Esophagus squamous epithelium (tissue), 5 donors: ENCODE results near the gene ATP6V0C. TPM values are rescaled to one million over a fixed set of nuclear protein-coding genes. Genes with fewer than 3 reads are reported as not detected.
A peak's percentile ranks its signal among the peaks of the same experiment; 100 is the strongest.
"Not testable (repeated sequence)": the region's sequence is repeated elsewhere in the genome, so short reads cannot be mapped to it uniquely, and the experiment has no call there.

Experiments
- DNase-seq: peaks from one replicate; lab custom pipeline; 2025; lab: John Stamatoyannopoulos, UW
- H3K27ac ChIP-seq, 4 donors: fragments of 200-600 bp; sonication (generic); one replicate each; pipeline ENCODE4 v1.5.1; 2016 to 2019; ENCODE audit warnings: mild to moderate bottlenecking in 1 of 4
- H3K27me3 ChIP-seq, 4 donors: fragments of 200-600 bp; sonication (generic); 1 replicate in 3 of 4; 2 replicates in 1 of 4; pipeline versions ENCODE4 v1.5.1 to v1.6.0; 2017 to 2021; ENCODE audit warnings: antibody characterized with exemption in 1 of 4
- H3K36me3 ChIP-seq, 3 donors: fragments of 200-600 bp; sonication (generic); one replicate each; pipeline ENCODE4 v1.5.1; 2016 to 2019
- H3K4me1 ChIP-seq, 3 donors: fragments of 200-600 bp; sonication (generic); one replicate each; pipeline ENCODE4 v1.5.1; 2017 to 2019
- H3K4me3 ChIP-seq, 4 donors: fragments of 200-600 bp; sonication (generic); 1 replicate in 3 of 4; 2 replicates in 1 of 4; pipeline ENCODE4 v1.5.1; 2016 to 2019; ENCODE audit warnings: mild to moderate bottlenecking in 2 of 4, moderate library complexity in 1 of 4
- H3K9me3 ChIP-seq, 3 donors: fragments of 200-600 bp; sonication (generic); one replicate each; pipeline ENCODE4 v1.5.1; 2016 to 2019
- WGBS, 2 donors: methylation state at CpG; one replicate each; pipeline ENCODE4 v1.1.5; 2018; 5-methylcytosine and 5-hydroxymethylcytosine counted together
- intact Hi-C: fragments of 100-400 bp; cut with DNase I; formaldehyde crosslinking; loops from one replicate; pipeline ENCODE4 v1.15.0; 2022
- small RNA-seq, 4 donors: library from RNA; depleted of rRNA; stranded (forward); fragments of <200 nt; gene quantifications; one replicate each; pipeline ENCODE3, GENCODE V24; 2016
- total RNA-seq, 4 donors: library from RNA; depleted of rRNA; stranded (reverse); fragments of >200 nt; gene quantifications; one replicate each; pipeline ENCODE4 v1.1.0, GENCODE V29; 2016
- TF ChIP-seq, protein P1 (sequence below), 6 experiments: fragments of 450-650 bp in 4 of 6; fragments of 200-600 bp in 2 of 6; sonication (generic) in 2 of 6; IDR thresholded peaks; one replicate each; pipeline ENCODE4 v1.5.1; 2016 to 2019; ENCODE audit warnings: antibody characterized with exemption in 6 of 6, mild to moderate bottlenecking in 4 of 6, moderate library complexity in 4 of 6
- donor health status: DM: yes; HTN: yes; CAD: no.

The ATP6V0C gene
- total RNA-seq, 4 donors from 2014 or later, result 70.8 to 196 (median 125) TPM

DNA sequence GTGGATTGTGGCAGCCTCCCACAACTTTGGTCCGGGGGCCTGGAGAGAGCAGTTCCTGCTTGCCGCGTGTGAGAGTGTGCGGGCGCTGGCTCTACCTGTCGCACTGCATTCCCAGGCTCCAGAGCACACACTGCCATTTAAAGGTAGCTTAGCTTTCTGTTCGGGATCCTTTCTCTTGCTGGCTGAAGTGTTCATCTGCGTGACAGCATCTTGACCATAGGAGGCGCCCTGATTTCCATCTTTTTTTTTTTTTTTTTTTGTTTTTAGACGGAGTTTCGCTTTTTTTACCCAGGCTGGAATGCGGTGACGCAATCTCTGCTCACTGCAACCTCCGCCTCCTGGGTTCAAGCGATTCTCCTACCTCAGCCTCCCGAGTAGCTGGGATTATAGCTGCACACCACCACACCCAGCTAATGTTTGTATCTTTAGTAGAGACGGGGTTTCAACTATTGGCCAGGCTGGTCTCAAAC lies 37.7 kb downstream of the ATP6V0C start:
- TF ChIP-seq, protein P1, sequence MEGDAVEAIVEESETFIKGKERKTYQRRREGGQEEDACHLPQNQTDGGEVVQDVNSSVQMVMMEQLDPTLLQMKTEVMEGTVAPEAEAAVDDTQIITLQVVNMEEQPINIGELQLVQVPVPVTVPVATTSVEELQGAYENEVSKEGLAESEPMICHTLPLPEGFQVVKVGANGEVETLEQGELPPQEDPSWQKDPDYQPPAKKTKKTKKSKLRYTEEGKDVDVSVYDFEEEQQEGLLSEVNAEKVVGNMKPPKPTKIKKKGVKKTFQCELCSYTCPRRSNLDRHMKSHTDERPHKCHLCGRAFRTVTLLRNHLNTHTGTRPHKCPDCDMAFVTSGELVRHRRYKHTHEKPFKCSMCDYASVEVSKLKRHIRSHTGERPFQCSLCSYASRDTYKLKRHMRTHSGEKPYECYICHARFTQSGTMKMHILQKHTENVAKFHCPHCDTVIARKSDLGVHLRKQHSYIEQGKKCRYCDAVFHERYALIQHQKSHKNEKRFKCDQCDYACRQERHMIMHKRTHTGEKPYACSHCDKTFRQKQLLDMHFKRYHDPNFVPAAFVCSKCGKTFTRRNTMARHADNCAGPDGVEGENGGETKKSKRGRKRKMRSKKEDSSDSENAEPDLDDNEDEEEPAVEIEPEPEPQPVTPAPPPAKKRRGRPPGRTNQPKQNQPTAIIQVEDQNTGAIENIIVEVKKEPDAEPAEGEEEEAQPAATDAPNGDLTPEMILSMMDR (IDR thresholded peaks at IDR 0.05), result peak in 1 of 6 experiments; percentile 12
- H3K27ac ChIP-seq, H3K36me3 ChIP-seq, H3K27me3 ChIP-seq, H3K9me3 ChIP-seq, H3K4me1 ChIP-seq, intact Hi-C loops, H3K4me3 ChIP-seq, DNase-seq: not testable (repeated sequence)
- WGBS, 2 donors, result 39 to 58% methylated on average over 11 to 16 of the region's 17 CpGs

DNA sequence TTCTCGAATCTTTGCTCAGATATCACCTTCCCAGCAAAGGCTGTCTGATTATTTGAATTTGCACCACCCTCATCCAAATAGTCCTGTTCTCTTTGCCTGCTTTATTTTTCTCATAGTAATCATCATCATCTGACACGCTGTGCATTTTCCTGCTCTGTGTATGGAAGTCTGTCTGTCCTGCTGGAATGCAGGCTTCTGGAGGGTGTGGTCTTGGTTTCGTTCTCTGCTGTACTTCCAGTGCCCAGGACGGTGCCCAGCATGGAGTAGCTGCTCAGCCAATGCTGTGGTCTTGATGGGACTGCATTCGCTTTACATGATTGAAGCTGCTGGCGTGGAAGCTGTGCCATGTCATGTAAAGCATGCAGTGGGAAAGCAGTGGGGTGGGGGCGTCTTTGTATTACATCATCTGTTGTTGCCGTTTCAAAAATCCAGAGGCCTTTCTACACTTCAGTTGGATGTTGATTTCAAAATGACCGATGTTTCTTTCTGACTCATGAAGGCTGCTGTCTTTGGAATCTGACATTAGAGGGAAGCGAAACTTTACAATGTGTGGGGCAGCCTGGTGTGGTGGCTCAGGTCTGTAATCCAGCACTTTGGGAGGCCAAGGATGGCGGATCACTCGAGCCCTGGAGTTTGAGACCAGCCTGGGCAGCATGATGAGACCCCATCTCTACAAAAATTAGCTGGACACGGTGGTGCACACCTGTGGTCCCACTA lies 41.1 kb downstream of the ATP6V0C start:
- WGBS, 2 donors, result no CpG with 5 or more reads among the region's 13 CpGs

DNA sequence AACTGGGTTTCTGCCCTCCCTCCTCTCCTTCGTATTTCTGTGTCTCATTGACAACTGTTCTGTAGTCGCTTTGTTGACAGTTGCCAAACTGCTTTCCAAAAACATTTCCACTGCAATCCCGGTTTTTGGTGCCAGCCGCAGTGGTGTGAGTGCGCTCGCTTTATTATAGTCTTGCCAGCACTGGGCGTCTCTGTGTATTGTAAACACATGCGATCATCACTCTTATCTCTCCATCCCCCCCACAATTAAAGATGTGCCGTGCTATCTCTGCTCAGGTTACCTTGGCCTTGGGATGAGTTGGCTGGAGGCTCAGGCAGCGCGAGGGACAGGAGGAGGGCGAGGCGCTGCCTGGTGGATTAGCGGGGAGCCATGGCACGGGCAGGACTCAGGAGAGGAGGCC lies 43.4 kb downstream of the ATP6V0C start:
- H3K4me1 ChIP-seq, DNase-seq, intact Hi-C loops, H3K9me3 ChIP-seq, H3K27me3 ChIP-seq, H3K36me3 ChIP-seq, H3K27ac ChIP-seq, H3K4me3 ChIP-seq: not testable (repeated sequence)
- no CpG with 5 or more reads among the region's 15 CpGs for WGBS, 2 donors

More for the DNA sequence above, 41.1 kb downstream of the ATP6V0C start:
- H3K36me3 ChIP-seq, H3K4me3 ChIP-seq, DNase-seq, H3K9me3 ChIP-seq, H3K27ac ChIP-seq, H3K4me1 ChIP-seq, H3K27me3 ChIP-seq, intact Hi-C loops: not testable (repeated sequence)

DNA sequence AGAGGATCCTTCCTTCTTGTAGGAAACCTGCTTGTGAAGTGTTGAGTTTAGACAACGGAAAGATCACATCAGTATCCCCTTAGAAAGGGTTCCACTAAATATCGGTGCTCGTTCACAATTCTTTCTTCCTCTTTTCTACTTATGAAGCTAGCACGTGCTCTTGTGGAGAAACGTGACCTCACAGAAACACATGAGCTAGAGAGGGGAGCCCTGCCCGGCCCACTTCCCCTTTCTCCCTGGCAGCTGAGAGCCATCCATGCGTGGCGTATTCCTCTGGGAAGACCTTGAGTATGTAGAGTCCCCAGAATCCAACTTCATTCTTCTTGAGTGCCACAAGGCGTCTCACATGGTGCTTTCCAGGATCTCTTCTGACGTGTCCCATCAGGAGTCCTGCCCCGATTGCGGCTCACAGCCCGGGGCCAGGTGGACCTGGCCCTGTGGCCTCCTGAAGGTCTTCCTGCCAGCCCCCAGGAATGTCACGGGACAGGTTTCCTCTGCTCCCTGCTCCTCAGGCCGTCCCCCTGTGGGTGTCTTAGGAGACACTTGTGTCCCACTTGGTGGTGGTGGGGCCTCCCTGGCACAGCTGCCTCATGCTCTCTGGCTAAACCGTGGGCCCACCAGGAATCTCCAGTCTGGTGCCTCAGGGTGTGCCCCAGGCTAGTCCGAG lies 46.5 kb downstream of the ATP6V0C start:
- H3K27me3 ChIP-seq, H3K27ac ChIP-seq, H3K36me3 ChIP-seq, intact Hi-C loops, H3K9me3 ChIP-seq, H3K4me1 ChIP-seq, H3K4me3 ChIP-seq, DNase-seq: not testable (repeated sequence)
- 71 to 75% methylated on average over 5 to 7 of the region's 17 CpGs for WGBS, 2 donors

DNA sequence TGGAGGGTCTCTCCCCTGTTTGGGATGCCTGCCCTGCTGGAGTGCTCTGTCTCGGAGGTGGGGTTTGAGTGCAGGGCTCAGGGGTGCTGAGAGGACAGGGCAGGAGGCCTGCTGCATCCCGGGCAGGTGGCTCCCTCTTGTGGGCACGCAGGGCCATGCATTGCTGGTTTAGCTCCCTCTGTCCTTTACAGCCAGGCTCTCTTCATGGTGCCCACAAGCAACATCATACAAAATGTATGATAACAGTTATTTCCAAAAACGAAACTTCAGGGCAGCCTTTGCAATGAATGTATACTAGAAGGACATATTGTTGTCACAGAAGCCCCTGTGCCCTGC lies 47.0 kb downstream of the ATP6V0C start:
- WGBS, 2 donors, result no CpG with 5 or more reads among the region's 4 CpGs
- H3K9me3 ChIP-seq, H3K4me3 ChIP-seq, H3K4me1 ChIP-seq, intact Hi-C loops, H3K27ac ChIP-seq, DNase-seq, H3K27me3 ChIP-seq, H3K36me3 ChIP-seq: not testable (repeated sequence)
- TF ChIP-seq, protein P1 (IDR thresholded peaks at IDR 0.05), result peak in 1 of 6 experiments; percentile 40

- H3K4me1 ChIP-seq, H3K36me3 ChIP-seq, DNase-seq, H3K27me3 ChIP-seq, intact Hi-C loops, H3K4me3 ChIP-seq, H3K27ac ChIP-seq, H3K9me3 ChIP-seq: not testable (repeated sequence)
- WGBS, 2 donors, result no CpG with 5 or more reads among the region's 6 CpGs
Measured at GRCh38 chr16:2567506-2567905, 53.8 kb downstream of the ATP6V0C start.

DNA sequence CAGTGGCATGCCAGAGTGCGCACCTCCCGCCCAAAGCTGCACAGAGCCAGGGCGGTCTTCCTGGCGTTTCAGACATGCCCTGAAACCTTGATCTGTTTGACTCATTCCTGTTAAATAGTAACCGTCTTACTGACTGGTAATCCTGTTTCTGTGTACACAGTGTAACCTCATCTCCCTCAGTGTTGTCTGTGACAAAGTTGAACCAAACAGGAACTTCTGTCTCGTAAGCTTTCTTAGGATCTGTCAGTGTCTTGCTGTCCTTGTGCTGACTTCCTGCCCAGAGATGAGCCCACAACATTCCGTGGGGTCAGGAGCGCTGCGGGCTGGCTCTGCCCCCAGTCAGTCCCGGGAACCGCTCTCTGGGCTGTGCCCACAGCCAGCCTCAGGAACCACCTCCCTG lies 54.8 kb downstream of the ATP6V0C start:
- no CpG with 5 or more reads among the region's 11 CpGs for WGBS, 2 donors
- H3K27ac ChIP-seq, result not testable (repeated sequence)

More for the DNA sequence above, 54.8 kb downstream of the ATP6V0C start:
- H3K4me3 ChIP-seq, DNase-seq, H3K9me3 ChIP-seq, H3K27me3 ChIP-seq, H3K36me3 ChIP-seq, intact Hi-C loops, H3K4me1 ChIP-seq: not testable (repeated sequence)

Small RNA genes lying within 50 kb of the gene (small RNA-seq; reads per million reads assigned to genes)
- 0 reads per million in 4 donors for gene AC093525.1
- 0 reads per million in 4 donors for gene MIR3178
- gene MIR6768, result 0 reads per million in 4 donors

Other genes with a start within 250 kb of the ATP6V0C start
- 100 to 1,000 TPM in 3 of 4 donors, 10 to 100 TPM in 1; 93.0 to 125 (median 114) TPM for gene RNPS1, start 245.8 kb upstream of the ATP6V0C start, total RNA-seq
- 1 to 10 TPM in 3 of 4 donors, under 1 TPM in 1; 0.70 to 3.2 (median 2.7) TPM for gene ABCA3, start 173.2 kb upstream of the ATP6V0C start, total RNA-seq
- gene CCNF, start 84.5 kb upstream of the ATP6V0C start, total RNA-seq, result 10 to 100 TPM in 2 of 4 donors, 1 to 10 TPM in 2; 5.9 to 18.6 (median 10.2) TPM
- 10 to 100 TPM in 1 of 4 donors, 1 to 10 TPM in 3; 1.1 to 12.3 (median 4.4) TPM for gene TEDC2, start 53.8 kb upstream of the ATP6V0C start, total RNA-seq
- under 1 TPM in 1 of 4 donors, not detected in 3; 0.38 TPM for gene NTN3, start 42.7 kb upstream of the ATP6V0C start, total RNA-seq
- gene TBC1D24, start 38.8 kb upstream of the ATP6V0C start, total RNA-seq, result 1 to 10 TPM; 3.1 to 4.6 (median 3.7) TPM
- 10 to 100 TPM; 11.6 to 23.9 (median 17.5) TPM for gene AMDHD2, start 6.4 kb downstream of the ATP6V0C start, total RNA-seq
- gene CEMP1, start 17.5 kb downstream of the ATP6V0C start, total RNA-seq, result under 1 TPM in 1 of 4 donors, not detected in 3; 0.76 TPM
- gene PDPK1, start 24.1 kb downstream of the ATP6V0C start, total RNA-seq, result 10 to 100 TPM; 18.3 to 28.2 (median 23.3) TPM
- 10 to 100 TPM; 24.8 to 51.9 (median 40.3) TPM for gene KCTD5, start 168.6 kb downstream of the ATP6V0C start, total RNA-seq
- 100 to 1,000 TPM; 188 to 463 (median 228) TPM for gene PRSS27, start 206.3 kb downstream of the ATP6V0C start, total RNA-seq
- 100 to 1,000 TPM in 3 of 4 donors, 10 to 100 TPM in 1; 80.7 to 290 (median 233) TPM for gene SRRM2, start 238.7 kb downstream of the ATP6V0C start, total RNA-seq